Gastrocnemius medialis (tissue), 4 donors: ENCODE results near the gene CCDC80. TPM values are rescaled to one million over a fixed set of nuclear protein-coding genes. Genes with fewer than 3 reads are reported as not detected.

Source experiments
- ATAC-seq, 2 donors: fragments of 150-250 bp; one replicate each; pipeline ENCODE4 v1.9.1; 2016
- DNase-seq, 2 donors: peaks; one replicate each; pipeline ENCODE4 v3.0.0-alpha.2; 2019
- H3K27ac ChIP-seq, 4 donors: fragments of 200-600 bp; sonication (generic); 1 replicate in 1 of 4; 2 replicates in 3 of 4; pipeline ENCODE4 v1.5.1; 2016 to 2018; ENCODE audit warnings: mild to moderate bottlenecking in 2 of 4, moderate library complexity in 1 of 4
- H3K27me3 ChIP-seq, 3 donors: fragments of 200-600 bp; sonication (generic) in 2 of 3; 1 replicate in 1 of 3; 2 replicates in 2 of 3; pipeline versions ENCODE4 v1.5.1 to v1.6.0; 2016 to 2019; ENCODE audit warnings: mild to moderate bottlenecking in 1 of 3, moderate library complexity in 1 of 3
- H3K36me3 ChIP-seq, 2 donors: fragments of 200-600 bp; sonication (generic) in 1 of 2; one replicate each; pipeline ENCODE4 v1.5.1; 2017 to 2018
- H3K4me1 ChIP-seq, 2 donors: fragments of 200-600 bp; sonication (generic) in 1 of 2; one replicate each; pipeline ENCODE4 v1.5.1; 2016 to 2017; ENCODE audit warnings: mild to moderate bottlenecking in 2 of 2
- H3K4me3 ChIP-seq, 4 donors: fragments of 200-600 bp; sonication (generic) in 3 of 4; 1 replicate in 1 of 4; 2 replicates in 3 of 4; pipeline ENCODE4 v1.5.1; 2016 to 2019; ENCODE audit warnings: mild to moderate bottlenecking in 2 of 4
- H3K9me3 ChIP-seq, 3 donors: fragments of 200-600 bp; sonication (generic) in 2 of 3; 1 replicate in 1 of 3; 2 replicates in 2 of 3; pipeline ENCODE4 v1.5.1; 2016 to 2019
- CTCF ChIP-seq, 5 experiments: fragments of 450-650 bp in 3 of 5; fragments of 200-600 bp in 2 of 5; sonication (generic) in 2 of 5; IDR thresholded peaks in 4 of 5; conservative IDR thresholded peaks in 1 of 5; 1 replicate in 4 of 5; 2 replicates in 1 of 5; pipeline ENCODE4 v1.5.1; 2016 to 2019; ENCODE audit warnings: antibody characterized with exemption in 5 of 5, mild to moderate bottlenecking in 3 of 5, moderate library complexity in 3 of 5
- POLR2A ChIP-seq, 2 donors: fragments of 450-650 bp; IDR thresholded peaks; one replicate each; pipeline ENCODE4 v1.6.1; 2017; ENCODE audit warnings: antibody characterized with exemption in 2 of 2, mild to moderate bottlenecking in 2 of 2, moderate library complexity in 2 of 2
- in situ Hi-C, 4 donors: fragments of 200-750 bp; cut with MboI; loops; one replicate each; pipeline versions ENCODE4 v1.15.0 to v1.8.0; 2017; ENCODE audit warnings: low sequenced_read_pairs in 4 of 4
- intact Hi-C: fragments of 100-400 bp; cut with DNase I; formaldehyde crosslinking; loops from one replicate; pipeline ENCODE4 v1.15.1; 2023; ENCODE audit warnings: low total_unique reads
- total RNA-seq, 4 donors: library from RNA; depleted of rRNA; stranded (reverse); fragments of >200 nt; gene quantifications; one replicate each; pipeline versions ENCODE4 v1.1.0 to v1.2.3, GENCODE V29; 2016

The CCDC80 gene
- total RNA-seq, 4 donors from 2014 or later = 0.63 to 13.5 (median 3.4) TPM

DNA sequence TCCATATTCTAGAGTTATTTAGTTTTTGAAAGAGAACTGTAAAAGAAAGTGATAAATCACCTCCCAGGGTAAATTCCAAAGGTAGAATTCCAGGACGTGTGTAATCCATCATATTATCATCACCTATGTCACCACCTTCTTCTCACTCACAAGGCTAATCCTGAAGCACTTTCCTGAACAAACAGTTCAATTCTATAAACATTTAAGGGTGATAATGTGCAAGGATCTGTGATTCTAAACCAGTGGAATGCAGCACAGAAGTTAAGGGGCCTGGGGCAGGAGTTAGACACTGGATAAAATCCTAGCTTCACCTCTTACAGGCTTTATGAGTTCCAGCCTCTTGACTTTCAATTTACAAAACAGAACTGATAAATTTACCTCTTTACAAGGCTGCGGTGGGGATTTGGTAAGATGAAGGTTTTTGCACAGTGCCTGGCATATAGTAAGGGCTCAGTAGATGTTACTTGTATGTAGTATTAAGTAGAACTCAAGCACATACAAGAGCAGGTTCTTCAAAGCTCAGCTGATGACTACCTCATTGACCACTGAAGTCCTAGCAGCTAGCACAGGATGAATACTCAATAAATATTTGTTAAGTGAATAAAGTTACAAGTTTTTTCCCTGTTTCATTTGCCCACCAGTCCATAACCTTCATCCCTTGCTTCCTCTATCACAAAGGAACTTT lies 47.3 kb upstream of the CCDC80 start:
- H3K4me1 ChIP-seq = no peaks in the 10 kb centered on the region
- H3K27ac ChIP-seq = no peak overlapping the region
- H3K27me3 ChIP-seq = no peaks in the 10 kb centered on the region
- intact Hi-C loops = no loop called here
- no peaks in the 10 kb centered on the region for H3K9me3 ChIP-seq
- no peak for TF ChIP-seq CTCF (IDR thresholded peaks at IDR 0.05 in 4 of 5, conservative IDR thresholded peaks at IDR 0.05 in 1 of 5)
- no peak for TF ChIP-seq POLR2A (IDR thresholded peaks at IDR 0.05)
- H3K36me3 ChIP-seq = no peaks in the 10 kb centered on the region
- DNase-seq (no peak), ATAC-seq (no peak)
- H3K4me3 ChIP-seq = no peak overlapping the region
- in situ Hi-C loops = no loop called here

- in situ Hi-C loops = no loop called here
- H3K4me1 ChIP-seq = no peaks in the 10 kb centered on the region
- intact Hi-C loops = no loop called here
- H3K27me3 ChIP-seq = no peaks in the 10 kb centered on the region
- TF ChIP-seq POLR2A (IDR thresholded peaks at IDR 0.05) = no peak
- no peak for TF ChIP-seq CTCF (IDR thresholded peaks at IDR 0.05 in 4 of 5, conservative IDR thresholded peaks at IDR 0.05 in 1 of 5)
- ATAC-seq (no peak), DNase-seq (no peak)
- no peak overlapping the region for H3K27ac ChIP-seq
- H3K36me3 ChIP-seq = no peaks in the 10 kb centered on the region
- no peak overlapping the region for H3K4me3 ChIP-seq
- H3K9me3 ChIP-seq = no peaks in the 10 kb centered on the region
These were observed 46.7 kb upstream of the CCDC80 start for GRCh38 chr3:112687616-112688015.

GRCh38 chr3:112687211-112687610 lies 46.3 kb upstream of the CCDC80 start:
- in situ Hi-C loops (no loop called here), intact Hi-C loops (no loop called here)

GRCh38 chr3:112685956-112686799 lies 45.2 kb upstream of the CCDC80 start:
- H3K9me3 ChIP-seq = no peaks in the 10 kb centered on the region
- in situ Hi-C loops = no loop called here
- ATAC-seq (no peak), DNase-seq (no peak)
- TF ChIP-seq CTCF (IDR thresholded peaks at IDR 0.05 in 4 of 5, conservative IDR thresholded peaks at IDR 0.05 in 1 of 5) (no peak), POLR2A (IDR thresholded peaks at IDR 0.05) (no peak)
- no peaks in the 10 kb centered on the region for H3K4me1 ChIP-seq
- H3K27me3 ChIP-seq = no peaks in the 10 kb centered on the region
- H3K4me3 ChIP-seq = no peak overlapping the region
- H3K36me3 ChIP-seq = no peaks in the 10 kb centered on the region
- intact Hi-C loops = no loop called here
- no peak overlapping the region for H3K27ac ChIP-seq

More at GRCh38 chr3:112687211-112687610, 46.3 kb upstream of the CCDC80 start:
- Histone ChIP-seq H3K27ac (no peak overlapping the region), H3K4me1 (no peaks in the 10 kb centered on the region), H3K36me3 (no peaks in the 10 kb centered on the region), H3K4me3 (no peak overlapping the region), H3K9me3 (no peaks in the 10 kb centered on the region), H3K27me3 (no peaks in the 10 kb centered on the region)
- DNase-seq (no peak), ATAC-seq (no peak)
- TF ChIP-seq POLR2A (IDR thresholded peaks at IDR 0.05) = no peak
- TF ChIP-seq CTCF (IDR thresholded peaks at IDR 0.05 in 4 of 5, conservative IDR thresholded peaks at IDR 0.05 in 1 of 5) = no peak
